Body of pancreas (tissue), 4 donors: Measurements from ENCODE around the gene BPTF.
A peak's percentile ranks its signal among the peaks of the same experiment; 100 is the strongest.

Experiments used
- CTCF ChIP-seq, 7 experiments: fragments of 450-650 bp in 4 of 7; fragments of 200-600 bp in 3 of 7; sonication (generic) in 3 of 7; IDR thresholded peaks; one replicate each; pipeline ENCODE4 v1.5.1; 2016 to 2019; ENCODE audit warnings: antibody characterized with exemption in 7 of 7
- POLR2A ChIP-seq, 3 donors: fragments of 450-650 bp; IDR thresholded peaks; one replicate each; pipeline ENCODE4 v1.6.1; 2016; ENCODE audit warnings: antibody characterized with exemption in 3 of 3, mild to moderate bottlenecking in 2 of 3

- TF ChIP-seq CTCF (IDR thresholded peaks at IDR 0.05) (peak in 4 of 7 experiments; percentile 13 to 28 (median 24)), POLR2A (IDR thresholded peaks at IDR 0.05) (no peak)
Observed at GRCh38 chr17:67891481-67892119, 66.3 kb downstream of the BPTF start.
